CD4-positive, alpha-beta T cell treated with Interleukin-4 for 1 hour (primary cell): ENCODE results near the gene EVI5.
"Not testable (repeated sequence)": the region's sequence is repeated elsewhere in the genome, so short reads cannot be mapped to it uniquely, and the experiment has no call there.

Experiments
- DNase-seq, 2 donors: peaks; one replicate each; pipeline ENCODE4 v3.0.0-alpha.2; 2020 to 2022

Gene EVI5

GRCh38 chr1:92747735-92748134 is 37.2 kb downstream of the EVI5 start:
- DNase-seq, result no peak

GRCh38 chr1:92746255-92746654 is 38.7 kb downstream of the EVI5 start:
- not testable (repeated sequence) for DNase-seq

GRCh38 chr1:92743221-92743620 is 41.7 kb downstream of the EVI5 start:
- no peak for DNase-seq

- no peak for DNase-seq
Measured at GRCh38 chr1:92739669-92740524, 45.0 kb downstream of the EVI5 start.

- no peak for DNase-seq
Measured at GRCh38 chr1:92736395-92736794, 48.5 kb downstream of the EVI5 start.

GRCh38 chr1:92730476-92730875 is 54.4 kb downstream of the EVI5 start:
- no peak for DNase-seq

- no peak for DNase-seq
Measured at GRCh38 chr1:92728697-92729096, 56.2 kb downstream of the EVI5 start.

- not testable (repeated sequence) for DNase-seq
Measured at GRCh38 chr1:92723713-92724112, 61.2 kb downstream of the EVI5 start.

GRCh38 chr1:92721886-92722285 is 63.0 kb downstream of the EVI5 start:
- no peak for DNase-seq

- DNase-seq, result not testable (repeated sequence)
Measured at GRCh38 chr1:92721157-92721556, 63.8 kb downstream of the EVI5 start.

GRCh38 chr1:92715476-92715951 is 69.4 kb downstream of the EVI5 start:
- not testable (repeated sequence) for DNase-seq

GRCh38 chr1:92713939-92714338 is 71.0 kb downstream of the EVI5 start:
- no peak for DNase-seq

GRCh38 chr1:92711473-92712165 is 73.3 kb downstream of the EVI5 start:
- no peak for DNase-seq

- no peak for DNase-seq
Measured at GRCh38 chr1:92709738-92710137, 75.2 kb downstream of the EVI5 start.

GRCh38 chr1:92708368-92708950 is 76.4 kb downstream of the EVI5 start:
- DNase-seq, result no peak

GRCh38 chr1:92707709-92708108 is 77.2 kb downstream of the EVI5 start:
- DNase-seq, result no peak

GRCh38 chr1:92707292-92707691 is 77.6 kb downstream of the EVI5 start:
- no peak for DNase-seq

- no peak for DNase-seq
Measured at GRCh38 chr1:92705446-92705845, 79.5 kb downstream of the EVI5 start.

- DNase-seq, result no peak
Measured at GRCh38 chr1:92701147-92701546, 83.8 kb downstream of the EVI5 start.

- DNase-seq, result no peak
Measured at GRCh38 chr1:92698932-92699331, 86.0 kb downstream of the EVI5 start.

- DNase-seq, result no peak
Measured at GRCh38 chr1:92695104-92695503, 89.8 kb downstream of the EVI5 start.

- no peak for DNase-seq
Measured at GRCh38 chr1:92691925-92692324, 93.0 kb downstream of the EVI5 start.

GRCh38 chr1:92690212-92690906 is 94.5 kb downstream of the EVI5 start:
- DNase-seq, result no peak
